GM12878 (cell line): Measurements from ENCODE around the gene NCKAP5. TPM values are rescaled to one million over a fixed set of nuclear protein-coding genes. Genes with fewer than 3 reads are reported as not detected.

Experiments
- ATAC-seq: fragments of 200-7000 bp; cut with Tn5 transposase; 3 replicates; pipeline ENCODE4 v1.9.1; 2020; ENCODE audit warnings: mild to moderate bottlenecking, moderate library complexity
- BruUV-seq: library from RNA; stranded (reverse); fragments of 400-500 nt; replicated peaks from 2 replicates; lab custom pipeline; 2021; lab: Mats Ljungman, UMichigan
- CTCF ChIA-PET: fragments of 300-600 bp; sonication (Branson Sonifier 250); formaldehyde crosslinking; extraction: SDS; loops from one replicate; lab custom pipeline; 2021; ENCODE audit warnings: inconsistent platforms; lab: Yijun Ruan, JAX
- POLR2A ChIA-PET: fragments of 350-600 bp; formaldehyde crosslinking; extraction: SDS; loops from one replicate; lab custom pipeline; 2021; ENCODE audit warnings: inconsistent platforms; lab: Charles Lee
- RAD21 ChIA-PET: fragments of 300-600 bp; sonication (Branson Sonifier 250); formaldehyde crosslinking; loops from one replicate; lab custom pipeline; 2023; ENCODE audit warnings: antibody characterized with exemption; ENCODE audit not compliant: unreplicated experiment; lab: Charles Lee
- SMC1A ChIA-PET: fragments of 300-600 bp; sonication (Branson Sonifier 250); formaldehyde crosslinking; loops from one replicate; lab custom pipeline; 2023; ENCODE audit not compliant: unreplicated experiment, uncharacterized antibody; lab: Charles Lee
- DNase-seq: peaks from one replicate; pipeline ENCODE4 v3.0.0-alpha.2; 2011; ENCODE audit warnings: low read depth, low spot score
- FAIRE-seq: peaks from 3 replicates; lab custom pipeline; 2011; peaks lifted over from hg19 to GRCh38; lab: Jason Lieb, UNC
- H2AFZ ChIP-seq: 2 replicates; pipeline ENCODE4 v1.6.0; 2011; ENCODE audit warnings: low read depth, low read length, control low read depth; ENCODE audit not compliant: control insufficient read depth
- H3K27ac ChIP-seq: 2 replicates; pipeline ENCODE4 v1.5.1; 2011; ENCODE audit warnings: control low read depth; ENCODE audit not compliant: control insufficient read depth, insufficient read depth
- H3K27me3 ChIP-seq, 2 experiments: replicated peaks in 1 of 2; 2 replicates each; pipeline versions ENCODE4 v1.6.0 to v1.6.1; 2011; ENCODE audit warnings: low read length in 1 of 2; ENCODE audit not compliant: control insufficient read depth in 2 of 2, insufficient read depth in 2 of 2
- H3K36me3 ChIP-seq, 2 experiments: 2 replicates each; pipeline ENCODE4 v1.5.1; 2011; ENCODE audit warnings: low read length in 1 of 2; ENCODE audit not compliant: control insufficient read depth in 2 of 2, insufficient read depth in 2 of 2
- H3K4me1 ChIP-seq: 2 replicates; pipeline ENCODE4 v1.6.1; 2011; ENCODE audit warnings: mild to moderate bottlenecking, low read length, moderate library complexity, mixed read lengths; ENCODE audit not compliant: control insufficient read depth, insufficient read depth
- H3K4me2 ChIP-seq: 2 replicates; pipeline ENCODE4 v1.6.0; 2011; ENCODE audit warnings: control low read depth; ENCODE audit not compliant: control insufficient read depth, insufficient read depth
- H3K4me3 ChIP-seq: fragments of 200-600 bp; sonication (generic); 2 replicates; pipeline ENCODE4 v1.5.1; 2016
- H3K79me2 ChIP-seq: 2 replicates; pipeline ENCODE4 v1.6.0; 2011; ENCODE audit warnings: low read length; ENCODE audit not compliant: control insufficient read depth, insufficient read depth
- H3K9ac ChIP-seq: 2 replicates; pipeline ENCODE4 v1.8.0; 2011; ENCODE audit warnings: low read length, control low read depth, mixed read lengths; ENCODE audit not compliant: control insufficient read depth, insufficient read depth
- H3K9me3 ChIP-seq: replicated peaks from 3 replicates; pipeline ENCODE4 v1.5.1; 2011; ENCODE audit warnings: mild to moderate bottlenecking, low read length; ENCODE audit not compliant: control insufficient read depth, insufficient read depth
- H4K20me1 ChIP-seq: 2 replicates; pipeline ENCODE4 v1.6.0; 2011; ENCODE audit not compliant: control insufficient read depth, insufficient read depth
- CEBPB ChIP-seq, 2 experiments: fragments of 150-350 bp in 1 of 2; IDR thresholded peaks; 2 replicates each; pipeline ENCODE4 v1.6.1; 2012 to 2014; ENCODE audit warnings: low read depth in 2 of 2, low read length in 2 of 2, borderline replicate concordance in 1 of 2, inconsistent platforms in 1 of 2
- ETV6 ChIP-seq, 2 experiments: fragments of 450-650 bp in 1 of 2; IDR thresholded peaks in 1 of 2; conservative IDR thresholded peaks in 1 of 2; 2 replicates each; pipeline ENCODE4 v1.6.1; 2014; ENCODE audit warnings: antibody characterized with exemption in 1 of 2, borderline replicate concordance in 1 of 2, low read depth in 1 of 2, mild to moderate bottlenecking in 1 of 2, moderate library complexity in 1 of 2
- ZBED1 ChIP-seq: IDR thresholded peaks from 2 replicates; pipeline ENCODE4 v1.6.1; 2016; ENCODE audit warnings: borderline replicate concordance
- WGBS: methylation state at CpG from one replicate; pipeline ENCODE4 v1.1.6; 2016; ENCODE audit warnings: low lambda C conversion rate; ENCODE audit not compliant: insufficient replicate concordance, insufficient coverage; ENCODE audit errors: missing lambda C conversion rate; 5-methylcytosine and 5-hydroxymethylcytosine counted together
- in situ Hi-C: fragments of 300-500 bp; cut with MboI; formaldehyde crosslinking; loops from 9 replicates; pipeline ENCODE4 v1.14.3; 2018; ENCODE audit warnings: mixed read lengths
- intact Hi-C: fragments of 100-400 bp; cut with micrococcal nuclease; formaldehyde crosslinking; loops from one replicate; pipeline ENCODE4 v1.14.2; 2022; ENCODE audit not compliant: unreplicated experiment
- polyA plus RNA-seq, 11 experiments: library from polyadenylated mRNA; depleted of rRNA in 4 of 11; unstranded in 6 of 11; stranded (reverse) in 5 of 11; fragments of >200 nt; fragmentation: Nextera tagmentation in 4 of 11; fragmentation: Illumina TruSeq in 1 of 11; extraction: Ambion mirVana in 4 of 11; extraction: Trizol in 1 of 11; gene quantifications; 1 replicate in 1 of 11; 2 replicates in 10 of 11; pipeline versions ENCODE4 v1.2.1 to v1.2.3, GENCODE V29; 2011 to 2016; ENCODE audit warnings: inconsistent platforms in 2 of 11, missing spikeins in 2 of 11, low read depth in 1 of 11
- total RNA-seq, 4 experiments: library from RNA; depleted of rRNA in 3 of 4; stranded (reverse); fragments of >200 nt in 3 of 4; fragmentation: Illumina TruSeq in 1 of 4; extraction: Trizol in 1 of 4; gene quantifications; 2 replicates each; pipeline versions ENCODE4 v1.2.1 to v1.2.3, GENCODE V29; 2013 to 2021
- TF ChIP-seq, protein P1 (sequence below): fragments of 450-650 bp; IDR thresholded peaks from 2 replicates; pipeline ENCODE4 v1.6.1; 2017; ENCODE audit warnings: borderline replicate concordance
- TF ChIP-seq, protein P2 (sequence below): fragments of 450-650 bp; formaldehyde crosslinking; IDR thresholded peaks from 2 replicates; pipeline ENCODE4 v1.5.0; 2022; ENCODE audit warnings: mild to moderate bottlenecking, missing genetic modification characterization
- TF ChIP-seq, protein P3 (sequence below): fragments of 450-650 bp; IDR thresholded peaks from 2 replicates; pipeline ENCODE4 v1.6.1; 2014; ENCODE audit warnings: mild to moderate bottlenecking

NCKAP5 gene
- total and polyA plus RNA-seq, 10 of the 15 experiments (the other 5 are each of a cell fraction or from before 2014, with no cell fraction given): 0.06 to 0.44 (median 0.16) TPM

DNA sequence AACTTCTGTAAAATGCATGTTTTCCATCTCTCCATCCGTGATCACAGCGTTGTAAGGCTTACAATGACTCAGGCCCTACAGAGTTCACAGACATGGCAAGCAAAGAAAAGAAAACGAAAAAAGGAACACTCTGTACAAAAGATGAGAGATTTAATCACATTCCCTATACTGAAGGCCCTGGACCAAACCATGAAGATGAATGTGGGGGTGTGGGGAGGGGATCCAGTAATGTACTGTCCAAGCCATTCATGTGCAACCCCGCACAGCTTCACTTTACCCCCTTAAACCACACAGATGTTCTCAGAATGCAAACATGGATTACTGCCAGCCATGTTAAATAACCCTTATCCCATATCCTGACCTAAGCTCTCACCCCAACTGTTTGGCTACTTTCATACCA is 391.1 kb downstream of the NCKAP5 start:
- SMC1A ChIA-PET: no interaction called here
- Histone ChIP-seq H3K4me2 (no peak overlapping the region), H3K4me3 (no peak overlapping the region), H2AFZ (no peak overlapping the region), H3K9me3 (no peaks in the 10 kb centered on the region), H3K36me3 (no peaks in the 10 kb centered on the region), H4K20me1 (no peaks in the 10 kb centered on the region), H3K27me3 (no peaks in the 10 kb centered on the region), H3K27ac (no peak overlapping the region), H3K4me1 (no peaks in the 10 kb centered on the region), H3K9ac (no peak overlapping the region), H3K79me2 (no peaks in the 10 kb centered on the region)
- TF ChIP-seq ZBED1 (no peak), ETV6 (conservative IDR thresholded peaks at IDR 0.05 in 1 of 2, IDR thresholded peaks at IDR 0.05 in 1 of 2; ENCODE audit: borderline replicate concordance in 1 of 2, low read depth in 1 of 2) (no peak), CEBPB (IDR thresholded peaks at IDR 0.05; ENCODE audit: borderline replicate concordance in 1 of 2, low read depth in 2 of 2, low read length in 2 of 2) (no peak)
- TF ChIP-seq, protein P1, sequence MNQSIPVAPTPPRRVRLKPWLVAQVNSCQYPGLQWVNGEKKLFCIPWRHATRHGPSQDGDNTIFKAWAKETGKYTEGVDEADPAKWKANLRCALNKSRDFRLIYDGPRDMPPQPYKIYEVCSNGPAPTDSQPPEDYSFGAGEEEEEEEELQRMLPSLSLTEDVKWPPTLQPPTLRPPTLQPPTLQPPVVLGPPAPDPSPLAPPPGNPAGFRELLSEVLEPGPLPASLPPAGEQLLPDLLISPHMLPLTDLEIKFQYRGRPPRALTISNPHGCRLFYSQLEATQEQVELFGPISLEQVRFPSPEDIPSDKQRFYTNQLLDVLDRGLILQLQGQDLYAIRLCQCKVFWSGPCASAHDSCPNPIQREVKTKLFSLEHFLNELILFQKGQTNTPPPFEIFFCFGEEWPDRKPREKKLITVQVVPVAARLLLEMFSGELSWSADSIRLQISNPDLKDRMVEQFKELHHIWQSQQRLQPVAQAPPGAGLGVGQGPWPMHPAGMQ: no peak
- TF ChIP-seq, protein P2, sequence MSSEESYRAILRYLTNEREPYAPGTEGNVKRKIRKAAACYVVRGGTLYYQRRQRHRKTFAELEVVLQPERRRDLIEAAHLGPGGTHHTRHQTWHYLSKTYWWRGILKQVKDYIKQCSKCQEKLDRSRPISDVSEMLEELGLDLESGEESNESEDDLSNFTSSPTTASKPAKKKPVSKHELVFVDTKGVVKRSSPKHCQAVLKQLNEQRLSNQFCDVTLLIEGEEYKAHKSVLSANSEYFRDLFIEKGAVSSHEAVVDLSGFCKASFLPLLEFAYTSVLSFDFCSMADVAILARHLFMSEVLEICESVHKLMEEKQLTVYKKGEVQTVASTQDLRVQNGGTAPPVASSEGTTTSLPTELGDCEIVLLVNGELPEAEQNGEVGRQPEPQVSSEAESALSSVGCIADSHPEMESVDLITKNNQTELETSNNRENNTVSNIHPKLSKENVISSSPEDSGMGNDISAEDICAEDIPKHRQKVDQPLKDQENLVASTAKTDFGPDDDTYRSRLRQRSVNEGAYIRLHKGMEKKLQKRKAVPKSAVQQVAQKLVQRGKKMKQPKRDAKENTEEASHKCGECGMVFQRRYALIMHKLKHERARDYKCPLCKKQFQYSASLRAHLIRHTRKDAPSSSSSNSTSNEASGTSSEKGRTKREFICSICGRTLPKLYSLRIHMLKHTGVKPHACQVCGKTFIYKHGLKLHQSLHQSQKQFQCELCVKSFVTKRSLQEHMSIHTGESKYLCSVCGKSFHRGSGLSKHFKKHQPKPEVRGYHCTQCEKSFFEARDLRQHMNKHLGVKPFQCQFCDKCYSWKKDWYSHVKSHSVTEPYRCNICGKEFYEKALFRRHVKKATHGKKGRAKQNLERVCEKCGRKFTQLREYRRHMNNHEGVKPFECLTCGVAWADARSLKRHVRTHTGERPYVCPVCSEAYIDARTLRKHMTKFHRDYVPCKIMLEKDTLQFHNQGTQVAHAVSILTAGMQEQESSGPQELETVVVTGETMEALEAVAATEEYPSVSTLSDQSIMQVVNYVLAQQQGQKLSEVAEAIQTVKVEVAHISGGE (CRISPR knock-in tag): no peak
- TF ChIP-seq, protein P3, sequence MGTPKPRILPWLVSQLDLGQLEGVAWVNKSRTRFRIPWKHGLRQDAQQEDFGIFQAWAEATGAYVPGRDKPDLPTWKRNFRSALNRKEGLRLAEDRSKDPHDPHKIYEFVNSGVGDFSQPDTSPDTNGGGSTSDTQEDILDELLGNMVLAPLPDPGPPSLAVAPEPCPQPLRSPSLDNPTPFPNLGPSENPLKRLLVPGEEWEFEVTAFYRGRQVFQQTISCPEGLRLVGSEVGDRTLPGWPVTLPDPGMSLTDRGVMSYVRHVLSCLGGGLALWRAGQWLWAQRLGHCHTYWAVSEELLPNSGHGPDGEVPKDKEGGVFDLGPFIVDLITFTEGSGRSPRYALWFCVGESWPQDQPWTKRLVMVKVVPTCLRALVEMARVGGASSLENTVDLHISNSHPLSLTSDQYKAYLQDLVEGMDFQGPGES: no peak
- BruUV-seq: no TSS peak
- intact Hi-C loops: no loop called here
- CTCF ChIA-PET: interaction anchor here (1.2 kb wide), 1 partner anchor 630 kb away, joined by 4 read pairs; no protein-coding TSS in a partner anchor
- no peak for FAIRE-seq
- DNase-seq: no peak
- in situ Hi-C loops: no loop called here
- POLR2A ChIA-PET: no interaction called here
- 27% methylated on average over 4 of the region's 4 CpGs for WGBS
- no peak for ATAC-seq
- RAD21 ChIA-PET: no interaction called here
